GM12864 (cell line): ENCODE results near the gene C22orf23.

Source experiments
- DNase-seq: peaks from one replicate; pipeline ENCODE4 v3.0.0-alpha.2; 2011; ENCODE audit warnings: low read depth
- H3K4me3 ChIP-seq: 2 replicates; pipeline ENCODE4 v1.5.1; 2011; ENCODE audit warnings: mild to moderate bottlenecking, low read depth, low read length, control low read depth
- TF ChIP-seq, protein P1 (sequence below): IDR thresholded peaks from 2 replicates; pipeline ENCODE4 v1.5.1; 2011; ENCODE audit warnings: low read depth, mild to moderate bottlenecking, moderate library complexity, low read length, control low read depth, inconsistent platforms; ENCODE audit errors: missing control alignments

Gene C22orf23

DNA sequence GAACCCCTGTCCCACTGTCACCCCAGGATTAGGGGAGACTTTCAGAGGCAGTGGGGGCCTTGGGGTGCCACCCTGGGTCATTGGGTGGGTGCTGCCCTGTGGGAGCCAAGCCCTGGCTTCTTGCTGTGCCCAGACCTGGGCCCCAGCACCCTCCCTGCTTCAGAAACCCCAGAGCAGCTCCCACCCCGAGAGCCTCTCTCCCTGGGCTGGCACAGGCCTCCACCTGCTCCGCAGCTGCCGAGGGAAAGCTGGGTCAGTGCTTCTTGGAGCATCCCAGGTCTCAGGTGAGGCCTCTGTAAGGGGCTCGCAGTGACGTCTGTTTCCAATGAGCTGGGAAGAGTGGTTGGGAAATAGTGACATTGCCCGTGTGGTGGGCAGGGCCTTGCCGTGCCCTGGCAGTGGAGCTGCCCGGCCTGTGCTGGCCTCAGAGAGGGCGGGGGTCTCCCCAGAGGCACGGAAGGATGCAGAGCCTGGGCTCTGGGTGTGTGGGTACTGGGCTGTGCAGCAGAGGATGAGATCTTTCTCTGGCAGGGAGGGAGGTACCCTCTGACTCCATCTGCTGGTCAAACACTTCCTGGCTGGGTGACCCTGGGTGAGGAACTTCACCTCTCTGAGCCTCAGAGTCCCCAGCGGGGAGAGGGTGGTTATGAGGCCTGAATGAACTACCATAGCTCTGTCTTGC is 23.0 kb downstream of the C22orf23 start:
- DNase-seq: no peak
- TF ChIP-seq, protein P1, sequence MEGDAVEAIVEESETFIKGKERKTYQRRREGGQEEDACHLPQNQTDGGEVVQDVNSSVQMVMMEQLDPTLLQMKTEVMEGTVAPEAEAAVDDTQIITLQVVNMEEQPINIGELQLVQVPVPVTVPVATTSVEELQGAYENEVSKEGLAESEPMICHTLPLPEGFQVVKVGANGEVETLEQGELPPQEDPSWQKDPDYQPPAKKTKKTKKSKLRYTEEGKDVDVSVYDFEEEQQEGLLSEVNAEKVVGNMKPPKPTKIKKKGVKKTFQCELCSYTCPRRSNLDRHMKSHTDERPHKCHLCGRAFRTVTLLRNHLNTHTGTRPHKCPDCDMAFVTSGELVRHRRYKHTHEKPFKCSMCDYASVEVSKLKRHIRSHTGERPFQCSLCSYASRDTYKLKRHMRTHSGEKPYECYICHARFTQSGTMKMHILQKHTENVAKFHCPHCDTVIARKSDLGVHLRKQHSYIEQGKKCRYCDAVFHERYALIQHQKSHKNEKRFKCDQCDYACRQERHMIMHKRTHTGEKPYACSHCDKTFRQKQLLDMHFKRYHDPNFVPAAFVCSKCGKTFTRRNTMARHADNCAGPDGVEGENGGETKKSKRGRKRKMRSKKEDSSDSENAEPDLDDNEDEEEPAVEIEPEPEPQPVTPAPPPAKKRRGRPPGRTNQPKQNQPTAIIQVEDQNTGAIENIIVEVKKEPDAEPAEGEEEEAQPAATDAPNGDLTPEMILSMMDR: peak; percentile 58
- no peak overlapping the region for H3K4me3 ChIP-seq

- no peak overlapping the region for H3K4me3 ChIP-seq
- no peak for DNase-seq
- TF ChIP-seq, protein P1: no peak
These were observed 24.0 kb downstream of the C22orf23 start for GRCh38 chr22:37929390-37929789.

DNA sequence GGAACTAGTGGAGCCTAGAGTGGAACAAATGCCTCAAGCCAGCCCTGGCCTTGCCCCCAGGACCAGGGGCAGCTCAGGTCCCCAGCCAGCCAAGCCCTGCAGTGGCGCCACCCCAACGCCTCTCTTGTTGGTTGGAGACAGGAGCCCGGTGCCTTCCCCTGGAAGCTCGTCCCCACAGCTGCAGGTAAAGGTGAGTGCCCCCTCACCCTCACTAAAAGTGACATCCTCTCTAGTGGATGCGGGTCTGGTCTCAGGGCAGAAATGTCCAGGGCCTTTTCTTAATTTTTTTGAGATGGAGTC is 25.8 kb downstream of the C22orf23 start:
- TF ChIP-seq, protein P1: no peak
- DNase-seq: no peak
- no peak overlapping the region for H3K4me3 ChIP-seq

DNA sequence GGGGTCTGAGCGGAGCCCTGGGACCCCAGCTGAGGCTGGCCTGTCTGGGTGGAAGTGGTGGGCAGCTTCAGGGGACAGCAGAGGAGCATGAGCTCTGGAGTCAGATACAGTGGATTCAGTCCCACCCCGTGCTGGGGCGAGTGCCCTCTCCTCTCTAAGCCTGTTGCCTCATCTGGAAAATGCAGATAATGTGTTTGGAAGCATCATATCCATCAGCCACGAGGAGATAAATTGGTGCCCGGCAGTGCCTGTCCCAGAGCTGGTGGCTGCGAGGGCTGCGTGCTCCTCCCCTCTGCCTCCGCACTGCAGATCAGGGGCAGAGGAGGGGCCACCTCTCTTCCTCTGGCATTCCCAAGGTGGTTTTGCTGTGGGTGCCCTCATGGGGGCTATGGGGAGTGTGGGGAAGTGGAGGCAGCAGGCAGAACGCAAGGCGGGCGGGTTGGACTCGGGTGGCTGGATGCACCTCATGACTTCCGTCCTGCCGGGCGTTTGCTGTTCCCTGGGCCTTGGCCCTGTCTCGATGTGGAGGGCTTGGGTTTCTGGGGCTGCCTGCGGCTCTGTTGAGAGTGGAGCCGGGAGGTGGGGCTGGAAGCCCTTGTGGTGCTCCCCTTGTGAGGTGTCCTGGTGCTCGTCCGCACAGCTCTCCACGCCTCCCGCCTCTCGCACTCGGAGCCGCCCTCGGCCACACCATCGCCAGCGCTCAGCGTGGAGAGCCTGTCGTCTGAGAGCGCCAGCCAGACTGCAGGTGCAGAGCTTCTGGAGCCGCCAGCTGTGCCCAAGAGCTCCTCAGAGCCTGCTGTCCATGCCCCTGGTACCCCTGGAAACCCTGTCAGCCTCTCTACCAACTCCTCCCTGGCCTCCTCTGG is 26.4 kb downstream of the C22orf23 start:
- H3K4me3 ChIP-seq: no peak overlapping the region
- TF ChIP-seq, protein P1: no peak
- no peak for DNase-seq

DNA sequence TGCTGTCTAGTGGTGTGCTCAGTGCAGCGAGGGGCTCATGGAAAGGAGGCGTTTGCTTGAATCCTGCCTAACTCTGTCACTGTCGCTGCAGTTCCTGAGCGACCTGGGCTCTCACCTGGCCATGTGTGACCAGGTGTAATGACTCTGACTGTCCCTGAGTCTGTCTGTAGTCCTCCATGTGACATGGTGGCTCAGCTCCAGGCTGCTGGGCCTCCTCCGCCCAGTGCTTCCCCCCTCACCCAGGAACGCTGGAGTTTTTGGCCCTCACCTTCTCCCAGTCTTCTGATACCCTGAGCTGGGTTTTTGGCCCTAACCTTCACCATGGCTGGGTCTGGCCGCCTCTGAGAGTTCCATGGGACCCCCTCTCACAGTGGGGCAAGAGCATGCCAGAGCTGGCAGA is 27.0 kb downstream of the C22orf23 start:
- H3K4me3 ChIP-seq: no peak overlapping the region
- TF ChIP-seq, protein P1: no peak
- no peak for DNase-seq

DNA sequence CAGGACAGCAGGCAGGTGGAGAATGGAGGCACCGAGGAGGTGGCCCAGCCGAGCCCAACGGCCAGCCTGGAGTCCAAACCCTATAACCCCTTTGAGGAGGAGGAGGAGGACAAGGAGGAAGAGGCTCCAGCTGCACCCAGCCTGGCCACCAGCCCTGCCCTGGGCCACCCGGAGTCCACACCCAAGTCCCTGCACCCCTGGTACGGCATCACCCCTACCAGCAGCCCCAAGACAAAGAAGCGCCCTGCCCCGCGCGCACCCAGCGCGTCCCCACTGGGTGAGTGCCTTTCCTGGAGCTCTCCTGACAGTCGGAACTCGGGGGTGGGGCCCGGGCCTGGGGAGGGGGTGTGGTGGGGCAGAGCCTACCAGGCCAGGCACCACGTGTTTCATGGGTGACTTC is 27.6 kb downstream of the C22orf23 start:
- no peak overlapping the region for H3K4me3 ChIP-seq
- TF ChIP-seq, protein P1: no peak
- no peak for DNase-seq
